ENCODE measurements around the gene C5orf63. TPM values are rescaled to one million over a fixed set of nuclear protein-coding genes. Genes with fewer than 3 reads are reported as not detected.

The C5orf63 gene
- total and polyA plus RNA-seq, 2 donors (not counting 1 experiment from before 2014, with no cell fraction given), result 10.3 to 20.0 TPM

DNA sequence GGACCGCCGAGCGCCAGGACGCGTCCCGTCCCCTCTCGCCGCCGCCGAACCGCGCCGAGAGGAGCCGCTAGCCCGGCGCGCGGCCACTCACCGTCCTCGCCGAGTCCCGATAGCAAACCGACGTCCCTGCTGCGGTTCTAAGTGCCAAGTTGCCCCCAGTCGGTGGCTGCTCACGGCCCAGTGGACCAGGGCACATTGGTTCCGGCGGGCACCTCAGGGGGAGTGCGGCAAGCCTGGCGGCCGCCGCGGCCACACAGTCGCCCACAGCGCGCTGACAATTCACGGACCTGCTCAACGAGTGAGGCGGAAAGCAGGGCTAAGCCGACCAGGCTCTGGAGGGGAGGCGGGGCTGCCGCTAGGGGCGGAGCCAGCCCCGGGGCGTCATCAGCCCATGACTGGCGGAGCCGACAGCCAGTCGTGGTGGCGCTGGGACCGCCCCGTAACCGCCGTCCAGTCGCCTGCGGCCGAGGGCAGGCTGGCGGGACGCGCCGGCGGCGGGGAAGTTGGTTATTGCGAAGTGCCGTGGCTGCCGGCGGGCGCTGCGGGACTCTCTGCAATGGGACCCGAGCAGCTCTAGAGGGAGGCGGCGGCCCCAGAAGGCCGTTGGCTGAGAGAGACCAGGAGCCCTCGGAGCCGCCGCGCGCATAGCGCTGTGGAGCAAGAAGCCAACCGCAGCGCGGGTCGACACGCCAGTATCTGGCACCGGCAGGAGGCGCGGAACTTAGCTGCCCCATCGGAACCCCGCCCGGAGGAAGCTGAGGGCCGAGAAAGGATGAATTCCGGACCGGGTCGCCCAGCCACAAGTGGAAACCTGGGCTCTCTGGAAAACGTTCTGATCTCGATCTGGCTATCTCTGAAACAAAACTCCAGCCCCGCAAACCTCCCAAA is 42.8 kb downstream of the C5orf63 start, which contains the start of gene MARCHF3:
TSS of gene MARCHF3 (minus strand) at position 300 of the 888 bp plus-strand sequence. CDS start 112,387 bp downstream, outside the sequence.
- CTCF ChIA-PET, result interaction anchor here (0.6 to 1.9 kb wide), 9 partner anchors 9 to 193 kb away, joined by 3 to 10 read pairs (median 4); partner anchors contain the start of gene C5orf63
- DNase-seq, result peak; percentile 97
- Histone ChIP-seq H3K9ac (ENCODE audit: low read length) (peak within 1 kb of the TSS; percentile 93), H4K20me1 (ENCODE audit: control insufficient read depth, insufficient read depth, low read length, poor library complexity, severe bottlenecking) (peaks cover 9% of the 10 kb centered on the region), H3K4me3 (ENCODE audit: control extremely low read depth in 1 of 5, extremely low read depth in 1 of 5, insufficient read depth in 1 of 5, low read depth in 2 of 5, low read length in 4 of 5) (peak within 1 kb of the TSS; percentile 82 to 96 (median 88)), H3K4me1 (ENCODE audit: control insufficient read depth in 2 of 2, insufficient read depth in 2 of 2, low read length in 2 of 2) (peaks cover 25 to 35% of the 10 kb centered on the region in 2 donors), H3K9me3 (ENCODE audit: control extremely low read depth in 1 of 3, control insufficient read depth in 2 of 3, insufficient read depth in 1 of 3, low read length in 2 of 3) (no peaks in the 10 kb centered on the region), H3K79me2 (ENCODE audit: control insufficient read depth, insufficient read depth, low read length) (peaks cover 56% of the 10 kb centered on the region), H3K27ac (ENCODE audit: low read length in 2 of 2) (peak within 1 kb of the TSS; percentile 65 to 89), H2AFZ (ENCODE audit: insufficient read depth, low read depth, low read length, poor library complexity, severe bottlenecking) (peak within 1 kb of the TSS; percentile 82), H3K27me3 (replicated peaks in 1 of 4; ENCODE audit: control extremely low read depth in 1 of 4, control insufficient read depth in 3 of 4, insufficient read depth in 4 of 4, low read length in 3 of 4) (no peaks in the 10 kb centered on the region), H3K36me3 (replicated peaks in 1 of 2; ENCODE audit: control extremely low read depth in 1 of 2, control insufficient read depth in 1 of 2, extremely low read depth in 1 of 2, insufficient read depth in 2 of 2, low read length in 1 of 2) (no peaks in the 10 kb centered on the region), H3K4me2 (replicated peaks; ENCODE audit: low read depth, low read length, poor library complexity, severe bottlenecking) (peak within 1 kb of the TSS; percentile 95)
- peak within 1 kb of the TSS; percentile 96 for H3K27ac Mint-ChIP-seq
- intact Hi-C loops (cut with micrococcal nuclease), result loop anchor here (1.0 to 2.0 kb wide), 9 partner anchors 42 to 429 kb away; partner anchors contain the start of genes C5orf63 and LMNB1
- H3K9me3 Mint-ChIP-seq (ENCODE audit: insufficient read depth), result no peaks in the 10 kb centered on the region
- peak within 1 kb of the TSS; percentile 97 for H3K4me3 Mint-ChIP-seq
- H3K27me3 Mint-ChIP-seq, result no peaks in the 10 kb centered on the region
- ATAC-seq (ENCODE audit: low read depth), result peak; percentile 91
- TF ChIP-seq EZH2 (IDR thresholded peaks at IDR 0.05; ENCODE audit: borderline replicate concordance, insufficient read depth, low read depth, low read length, poor library complexity, severe bottlenecking), result no peak
- TF ChIP-seq, protein P1, sequence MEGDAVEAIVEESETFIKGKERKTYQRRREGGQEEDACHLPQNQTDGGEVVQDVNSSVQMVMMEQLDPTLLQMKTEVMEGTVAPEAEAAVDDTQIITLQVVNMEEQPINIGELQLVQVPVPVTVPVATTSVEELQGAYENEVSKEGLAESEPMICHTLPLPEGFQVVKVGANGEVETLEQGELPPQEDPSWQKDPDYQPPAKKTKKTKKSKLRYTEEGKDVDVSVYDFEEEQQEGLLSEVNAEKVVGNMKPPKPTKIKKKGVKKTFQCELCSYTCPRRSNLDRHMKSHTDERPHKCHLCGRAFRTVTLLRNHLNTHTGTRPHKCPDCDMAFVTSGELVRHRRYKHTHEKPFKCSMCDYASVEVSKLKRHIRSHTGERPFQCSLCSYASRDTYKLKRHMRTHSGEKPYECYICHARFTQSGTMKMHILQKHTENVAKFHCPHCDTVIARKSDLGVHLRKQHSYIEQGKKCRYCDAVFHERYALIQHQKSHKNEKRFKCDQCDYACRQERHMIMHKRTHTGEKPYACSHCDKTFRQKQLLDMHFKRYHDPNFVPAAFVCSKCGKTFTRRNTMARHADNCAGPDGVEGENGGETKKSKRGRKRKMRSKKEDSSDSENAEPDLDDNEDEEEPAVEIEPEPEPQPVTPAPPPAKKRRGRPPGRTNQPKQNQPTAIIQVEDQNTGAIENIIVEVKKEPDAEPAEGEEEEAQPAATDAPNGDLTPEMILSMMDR (IDR thresholded peaks at IDR 0.05), result peak; percentile 36
- POLR2A ChIA-PET, result interaction anchor here (0.7 to 2.4 kb wide), 7 partner anchors 19 to 253 kb away, joined by 3 to 9 read pairs (median 6); partner anchors contain the start of genes C5orf63 and LMNB1
- under 1% methylated on average over 97 of the region's 97 CpGs for WGBS (ENCODE audit: insufficient coverage)
- peaks cover 45% of the 10 kb centered on the region for H3K4me1 Mint-ChIP-seq
